IMR-90 (cell line): ENCODE results near the gene TMEM238. TPM values are rescaled to one million over a fixed set of nuclear protein-coding genes. Genes with fewer than 3 reads are reported as not detected.
A peak's percentile ranks its signal among the peaks of the same experiment; 100 is the strongest.

Experiments
- ATAC-seq: fragments of 200-7000 bp; cut with Tn5 transposase; 2 replicates; pipeline ENCODE4 v1.9.1; 2020; ENCODE audit warnings: low read depth, mild to moderate bottlenecking, moderate library complexity
- BruUV-seq: library from RNA; stranded (reverse); fragments of 400-500 nt; replicated peaks from 2 replicates; lab custom pipeline; 2021; lab: Mats Ljungman, UMichigan
- CTCF ChIA-PET: fragments of 300-600 bp; formaldehyde crosslinking; extraction: SDS; loops from one replicate; lab custom pipeline; 2021; ENCODE audit warnings: antibody characterized with exemption; lab: Yijun Ruan, JAX
- POLR2A ChIA-PET: fragments of 300-600 bp; sonication (Branson Sonifier 250); formaldehyde crosslinking; loops from one replicate; lab custom pipeline; 2022; ENCODE audit warnings: antibody characterized with exemption; ENCODE audit not compliant: unreplicated experiment; lab: Charles Lee
- DNase-seq: peaks from one replicate; pipeline ENCODE4 v3.0.0; 2013
- H2AFZ ChIP-seq: replicated peaks from 2 replicates; pipeline ENCODE3; 2013; ENCODE audit warnings: low read length, mild to moderate bottlenecking; ENCODE audit not compliant: poor library complexity
- H2AK5ac ChIP-seq: 2 replicates; pipeline ENCODE4 v1.6.1; 2013; ENCODE audit warnings: low read depth, low read length, inconsistent platforms
- H2AK9ac ChIP-seq: replicated peaks from 2 replicates; pipeline ENCODE3; 2013; ENCODE audit warnings: mild to moderate bottlenecking, low read depth, low read length, moderate library complexity; ENCODE audit not compliant: poor library complexity
- H2BK120ac ChIP-seq: 2 replicates; pipeline ENCODE4 v1.6.1; 2013; ENCODE audit warnings: low read depth, low read length, inconsistent platforms
- H2BK15ac ChIP-seq: 3 replicates; pipeline ENCODE4 v1.6.1; 2013; ENCODE audit warnings: low read depth, low read length, inconsistent platforms
- H2BK20ac ChIP-seq: 2 replicates; pipeline ENCODE4 v1.6.1; 2013; ENCODE audit warnings: low read depth, mild to moderate bottlenecking, inconsistent platforms, low read length, moderate library complexity
- H2BK5ac ChIP-seq: 2 replicates; pipeline ENCODE4 v1.6.1; 2013; ENCODE audit warnings: mild to moderate bottlenecking, low read depth, low read length, inconsistent platforms; ENCODE audit not compliant: poor library complexity, severe bottlenecking
- H3K14ac ChIP-seq: replicated peaks from 2 replicates; pipeline ENCODE4 v1.6.1; 2013; ENCODE audit warnings: low read depth, low read length, inconsistent platforms
- H3K18ac ChIP-seq: 2 replicates; pipeline ENCODE4 v1.6.1; 2013; ENCODE audit warnings: low read depth, low read length, control low read depth
- H3K23ac ChIP-seq: 2 replicates; pipeline ENCODE4 v1.6.1; 2013; ENCODE audit warnings: low read depth, low read length, inconsistent platforms
- H3K27ac ChIP-seq: 2 replicates; pipeline ENCODE4 v1.5.1; 2013; ENCODE audit warnings: mild to moderate bottlenecking, control low read depth, low read length; ENCODE audit not compliant: insufficient read depth
- H3K27me3 ChIP-seq: 2 replicates; pipeline ENCODE4 v1.6.1; 2013; ENCODE audit warnings: low read length; ENCODE audit not compliant: control insufficient read depth, insufficient read depth
- H3K36me3 ChIP-seq: 2 replicates; pipeline ENCODE4 v1.6.1; 2013; ENCODE audit warnings: low read length, mixed read lengths; ENCODE audit not compliant: control insufficient read depth, insufficient read depth
- H3K4ac ChIP-seq: 2 replicates; pipeline ENCODE4 v1.6.1; 2013; ENCODE audit warnings: low read depth, low read length, inconsistent platforms
- H3K4me1 ChIP-seq: 2 replicates; pipeline ENCODE4 v1.6.1; 2013; ENCODE audit warnings: low read length, mixed read lengths; ENCODE audit not compliant: control insufficient read depth, insufficient read depth
- H3K4me2 ChIP-seq: 2 replicates; pipeline ENCODE4 v1.6.1; 2013; ENCODE audit warnings: low read depth, mild to moderate bottlenecking, control low read depth, low read length, moderate library complexity
- H3K4me3 ChIP-seq: 2 replicates; pipeline ENCODE4 v1.5.1; 2013; ENCODE audit warnings: low read depth, mild to moderate bottlenecking, control low read depth, low read length, moderate library complexity; ENCODE audit not compliant: insufficient read depth
- H3K56ac ChIP-seq: 2 replicates; pipeline ENCODE4 v1.6.1; 2013; ENCODE audit warnings: low read length, inconsistent platforms; ENCODE audit not compliant: insufficient read depth; ENCODE audit errors: extremely low read depth
- H3K79me1 ChIP-seq, 2 experiments: 2 replicates each; pipeline ENCODE4 v1.6.1; 2013; ENCODE audit warnings: low read length in 2 of 2, inconsistent platforms in 1 of 2, low read depth in 1 of 2
- H3K9ac ChIP-seq: 2 replicates; pipeline ENCODE4 v1.6.1; 2013; ENCODE audit warnings: low read depth, low read length, control low read depth
- H3K9me1 ChIP-seq: 2 replicates; pipeline ENCODE4 v1.6.1; 2013; ENCODE audit warnings: low read length, inconsistent platforms; ENCODE audit not compliant: insufficient read depth
- H3K9me3 ChIP-seq: 2 replicates; pipeline ENCODE4 v1.6.1; 2013; ENCODE audit warnings: low read length; ENCODE audit not compliant: control insufficient read depth, insufficient read depth
- H4K20me1 ChIP-seq: 2 replicates; pipeline ENCODE4 v1.6.1; 2013; ENCODE audit warnings: low read length, inconsistent platforms; ENCODE audit not compliant: insufficient read depth
- H4K5ac ChIP-seq: 2 replicates; pipeline ENCODE4 v1.6.1; 2013; ENCODE audit warnings: mild to moderate bottlenecking, low read depth, low read length, control low read depth
- H4K8ac ChIP-seq, 2 experiments: 2 replicates each; pipeline ENCODE4 v1.6.1; 2013; ENCODE audit warnings: low read depth in 2 of 2, low read length in 2 of 2, control low read depth in 1 of 2, inconsistent platforms in 1 of 2
- H4K91ac ChIP-seq: 2 replicates; pipeline ENCODE4 v1.6.1; 2013; ENCODE audit warnings: low read depth, low read length, inconsistent platforms; ENCODE audit not compliant: insufficient read depth
- MXI1 ChIP-seq: IDR thresholded peaks from 2 replicates; pipeline ENCODE4 v1.6.1; 2012; ENCODE audit warnings: low read depth, mild to moderate bottlenecking, low read length, moderate library complexity, borderline replicate concordance
- POLR2A ChIP-seq: IDR thresholded peaks from 2 replicates; pipeline ENCODE4 v1.6.1; 2012; ENCODE audit warnings: mild to moderate bottlenecking, low read depth, low read length
- RAD21 ChIP-seq: IDR thresholded peaks from 2 replicates; pipeline ENCODE4 v1.6.1; 2012; ENCODE audit warnings: low read length, improper control_type of control experiment
- USF2 ChIP-seq: fragments of 150-350 bp; IDR thresholded peaks from 2 replicates; pipeline ENCODE4 v1.6.1; 2017; ENCODE audit warnings: mild to moderate bottlenecking, antibody characterized with exemption, low read length, low read depth
- WGBS, 2 experiments: methylation state at CpG; one replicate each; pipeline versions ENCODE4 v1.1.5 to v1.1.7; 2013; ENCODE audit warnings: missing lambda C conversion rate in 2 of 2; ENCODE audit not compliant: insufficient read length in 1 of 2; ENCODE audit errors: extremely low coverage in 2 of 2; 5-methylcytosine and 5-hydroxymethylcytosine counted together
- dilution Hi-C: fragments of 300-500 bp; cut with HindIII; formaldehyde crosslinking; loops from one replicate; pipeline ENCODE4 v1.14.3; 2018; ENCODE audit warnings: low sequenced_read_pairs; ENCODE audit not compliant: unreplicated experiment
- in situ Hi-C: fragments of 300-500 bp; cut with MboI; formaldehyde crosslinking; loops from 3 replicates; pipeline ENCODE4 v1.14.3; 2019; ENCODE audit warnings: low sequenced_read_pairs, inconsistent platforms, mixed read lengths
- intact Hi-C: fragments of 100-400 bp; cut with micrococcal nuclease; formaldehyde crosslinking; loops from 2 replicates; pipeline ENCODE4 v1.10.0; 2022
- polyA plus RNA-seq, 3 experiments: library from polyadenylated mRNA; depleted of rRNA; stranded (reverse); fragments of >200 nt; gene quantifications; 2 replicates each; pipeline ENCODE4 v1.2.3, GENCODE V29; 2012; ENCODE audit warnings: low replicate concordance in 1 of 3
- total RNA-seq: library from RNA; depleted of rRNA; stranded (reverse); fragments of >200 nt; gene quantifications from 2 replicates; pipeline ENCODE4 v1.2.3, GENCODE V29; 2012

TMEM238 gene
- total and polyA plus RNA-seq, 2 of the 4 experiments (the other 2 are of a cell fraction), result not detected

GRCh38 chr19:55400281-55401087, 16.4 kb upstream of the TMEM238 start:
- Histone ChIP-seq H3K9me3 (no peaks in the 10 kb centered on the region), H4K5ac (no peak overlapping the region), H3K4me3 (no peak overlapping the region), H3K9me1 (peaks cover 7% of the 10 kb centered on the region), H4K91ac (no peak overlapping the region), H2BK5ac (no peak overlapping the region), H3K23ac (no peak overlapping the region), H3K4me1 (peaks cover under 1% of the 10 kb centered on the region; the same call in 1 of the 2 replicates), H4K8ac (no peak overlapping the region), H3K4ac (no peak overlapping the region), H2BK20ac (no peak overlapping the region), H2AK9ac (no peak overlapping the region), H3K14ac (no peak overlapping the region), H2BK120ac (no peak overlapping the region), H3K27me3 (no peaks in the 10 kb centered on the region), H3K79me1 (peaks cover 7 to 42% of the 10 kb centered on the region in 2 experiments), H2BK15ac (no peak overlapping the region), H3K18ac (no peak overlapping the region), H3K27ac (no peak overlapping the region), H2AK5ac (no peak overlapping the region), H3K36me3 (peaks cover 33% of the 10 kb centered on the region), H3K9ac (no peak overlapping the region), H3K56ac (no peak overlapping the region), H3K4me2 (no peak overlapping the region), H2AFZ (no peak overlapping the region), H4K20me1 (peaks cover 53% of the 10 kb centered on the region)
- 92% methylated on average over 6 of the region's 14 CpGs; no CpG with 5 or more reads in 1 of the 2 experiments for WGBS, 2 experiments
- no TSS peak for BruUV-seq
- in situ Hi-C loops, result no loop called here
- ATAC-seq (no peak; the same call in none of the 2 replicates), DNase-seq (no peak)
- dilution Hi-C loops, result no loop called here
- peak; percentile 16; the same call in 1 of the 2 replicates for TF ChIP-seq POLR2A
- no peak for TF ChIP-seq USF2
- TF ChIP-seq MXI1, result no peak
- no peak for TF ChIP-seq RAD21
- CTCF ChIA-PET, result no interaction called here
- intact Hi-C loops, result no loop called here
- POLR2A ChIA-PET, result no interaction called here
